Endothelial cell of umbilical vein (primary cell): Measurements from ENCODE around the gene CELA2B. TPM values are rescaled to one million over a fixed set of nuclear protein-coding genes. Genes with fewer than 3 reads are reported as not detected.

Experiments
- BruUV-seq: library from RNA; stranded (reverse); fragments of 400-500 nt; replicated peaks from 2 replicates; lab custom pipeline; 2021; lab: Mats Ljungman, UMichigan
- CTCF ChIA-PET: fragments of 300-600, 350-600 bp; sonication (Branson Sonifier 250); formaldehyde crosslinking; loops from one replicate; lab custom pipeline; 2021; ENCODE audit warnings: antibody characterized with exemption, inconsistent platforms; lab: Charles Lee
- POLR2A ChIA-PET: fragments of 300-600, 350-600 bp; sonication (Branson Sonifier 250); formaldehyde crosslinking; loops from one replicate; lab custom pipeline; 2021; ENCODE audit warnings: antibody characterized with exemption, inconsistent platforms; lab: Charles Lee
- DNase-seq: peaks from one replicate; pipeline ENCODE4 v3.0.0-alpha.2; 2011; ENCODE audit warnings: low read depth, low spot score
- FAIRE-seq: peaks from 2 replicates; lab custom pipeline; 2011; peaks lifted over from hg19 to GRCh38; lab: Jason Lieb, UNC
- H2AFZ ChIP-seq: 2 replicates; pipeline ENCODE4 v1.6.0; 2012; ENCODE audit warnings: low read depth, low read length, control low read depth, inconsistent platforms
- H3K27ac ChIP-seq: 2 replicates; pipeline ENCODE4 v1.5.1; 2011; ENCODE audit warnings: low read depth, mild to moderate bottlenecking, control low read depth, low read length, moderate library complexity; ENCODE audit not compliant: insufficient read depth
- H3K27me3 ChIP-seq, 2 experiments: 2 replicates each; pipeline versions ENCODE4 v1.6.0 to v1.6.1; 2011; ENCODE audit warnings: low read length in 2 of 2, mixed read lengths in 1 of 2; ENCODE audit not compliant: control insufficient read depth in 2 of 2, insufficient read depth in 2 of 2
- H3K36me3 ChIP-seq, 2 experiments: 2 replicates in 1 of 2; 3 replicates in 1 of 2; pipeline ENCODE4 v1.5.1; 2011; ENCODE audit warnings: low read length in 2 of 2, mild to moderate bottlenecking in 1 of 2, moderate library complexity in 1 of 2; ENCODE audit not compliant: control insufficient read depth in 2 of 2, insufficient read depth in 2 of 2; ENCODE audit errors: extremely low read depth in 1 of 2
- H3K4me1 ChIP-seq: 3 replicates; pipeline ENCODE4 v1.5.1; 2011; ENCODE audit warnings: mild to moderate bottlenecking, low read length; ENCODE audit not compliant: control insufficient read depth, insufficient read depth; ENCODE audit errors: extremely low read depth
- H3K4me2 ChIP-seq: 2 replicates; pipeline ENCODE4 v1.6.1; 2011; ENCODE audit warnings: low read length, control low read depth, mixed read lengths; ENCODE audit not compliant: insufficient read depth
- H3K4me3 ChIP-seq, 3 experiments: fragments of 200-600 bp in 1 of 3; sonication (generic), shearing (Covaris generic) in 1 of 3; replicated peaks in 1 of 3; 2 replicates each; pipeline ENCODE4 v1.5.1; 2011 to 2016; ENCODE audit warnings: control low read depth in 3 of 3, low read length in 3 of 3, mild to moderate bottlenecking in 2 of 3, inconsistent platforms in 1 of 3, low read depth in 1 of 3, moderate library complexity in 1 of 3; ENCODE audit not compliant: insufficient read depth in 1 of 3
- H3K79me2 ChIP-seq: 2 replicates; pipeline ENCODE4 v1.6.0; 2012; ENCODE audit warnings: low read length, inconsistent platforms; ENCODE audit not compliant: control insufficient read depth, insufficient read depth
- H3K9ac ChIP-seq: replicated peaks from 2 replicates; pipeline ENCODE3; 2011; ENCODE audit warnings: low read length, control low read depth; ENCODE audit not compliant: insufficient read depth; ENCODE audit errors: extremely low read depth
- H3K9me1 ChIP-seq: replicated peaks from 3 replicates; pipeline ENCODE4 v1.6.0; 2011; ENCODE audit warnings: mild to moderate bottlenecking, low read length; ENCODE audit not compliant: control insufficient read depth, insufficient read depth; ENCODE audit errors: extremely low read depth
- H3K9me3 ChIP-seq: replicated peaks from 2 replicates; pipeline ENCODE4 v1.5.1; 2012; ENCODE audit warnings: low read length, inconsistent platforms; ENCODE audit not compliant: control insufficient read depth, insufficient read depth
- H4K20me1 ChIP-seq: replicated peaks from 2 replicates; pipeline ENCODE3; 2011; ENCODE audit warnings: mild to moderate bottlenecking, low read length; ENCODE audit not compliant: control insufficient read depth, insufficient read depth; ENCODE audit errors: extremely low read depth
- CTCF ChIP-seq, 2 donors: IDR thresholded peaks; 1 replicate in 1 of 2; 2 replicates in 1 of 2; pipeline ENCODE4 v1.5.1; 2011; ENCODE audit warnings: low read length in 2 of 2, mild to moderate bottlenecking in 2 of 2, moderate library complexity in 2 of 2, control low read depth in 1 of 2, inconsistent platforms in 1 of 2, low read depth in 1 of 2; ENCODE audit not compliant: insufficient read depth in 1 of 2; ENCODE audit errors: extremely low read depth in 1 of 2
- EZH2 ChIP-seq: IDR thresholded peaks from 2 replicates; pipeline ENCODE4 v1.6.1; 2012; ENCODE audit warnings: borderline replicate concordance, low read depth, mild to moderate bottlenecking, moderate library complexity, low read length, inconsistent platforms; ENCODE audit not compliant: severe bottlenecking
- FOS ChIP-seq: IDR thresholded peaks from 2 replicates; pipeline ENCODE4 v1.6.1; 2011; ENCODE audit warnings: mild to moderate bottlenecking, low read length, moderate library complexity, borderline replicate concordance; ENCODE audit not compliant: insufficient read depth
- GATA2 ChIP-seq: IDR thresholded peaks from 2 replicates; pipeline ENCODE4 v1.7.0; 2011; ENCODE audit warnings: low read depth, mild to moderate bottlenecking, moderate library complexity, mixed read lengths, low read length; ENCODE audit not compliant: insufficient read length, insufficient read depth
- JUN ChIP-seq: IDR thresholded peaks from 2 replicates; pipeline ENCODE4 v1.6.1; 2011; ENCODE audit warnings: borderline replicate concordance, low read depth; ENCODE audit not compliant: insufficient read length, insufficient read depth
- MAX ChIP-seq: IDR thresholded peaks from 2 replicates; pipeline ENCODE4 v1.6.1; 2011; ENCODE audit not compliant: insufficient read depth, insufficient read length
- MYC ChIP-seq: IDR thresholded peaks from one replicate; pipeline ENCODE4 v1.6.1; 2011; ENCODE audit warnings: mild to moderate bottlenecking, low read depth, low read length
- POLR2A ChIP-seq: IDR thresholded peaks from 2 replicates; pipeline ENCODE4 v1.6.1; 2012; ENCODE audit warnings: low read depth, mild to moderate bottlenecking, control low read depth, low read length
- POLR2AphosphoS5 ChIP-seq: IDR thresholded peaks from 2 replicates; pipeline ENCODE4 v1.6.1; 2012; ENCODE audit warnings: low read depth, mild to moderate bottlenecking, control low read depth, low read length, moderate library complexity; ENCODE audit not compliant: insufficient read depth
- dilution Hi-C: fragments of 300-500 bp; cut with MboI; formaldehyde crosslinking; loops from one replicate; pipeline ENCODE4 v1.15.0; 2019; ENCODE audit warnings: low sequenced_read_pairs; ENCODE audit not compliant: extremely low pct_ligation_motif_present
- intact Hi-C: fragments of 100-400 bp; cut with micrococcal nuclease; formaldehyde crosslinking; loops from one replicate; pipeline ENCODE4 v1.10.0; 2022
- polyA plus RNA-seq, 4 experiments: library from polyadenylated mRNA; depleted of rRNA in 3 of 4; stranded (reverse) in 3 of 4; unstranded in 1 of 4; fragments of >200 nt; gene quantifications; 2 replicates each; pipeline versions ENCODE4 v1.2.1 to v1.2.3, GENCODE V29; 2011 to 2012; ENCODE audit warnings: missing spikeins in 1 of 4
- total RNA-seq: library from RNA; stranded (reverse); gene quantifications from 2 replicates; pipeline ENCODE4 v1.2.3, GENCODE V29; 2021

CELA2B gene
- total and polyA plus RNA-seq, 2 donors (not counting 3 experiments of a cell fraction or from before 2014, with no cell fraction given): not detected

GRCh38 chr1:15456313-15456954, 19.5 kb upstream of the CELA2B start, which contains the start of gene CELA2A:
TSS of gene CELA2A (plus strand) at chr1:15456732. CDS start at chr1:15456754, 22 bp downstream.
- no TSS peak for BruUV-seq
- H3K27ac ChIP-seq: no peak within 1 kb of the TSS
- H4K20me1 ChIP-seq: no peaks in the 10 kb centered on the region
- no peak for FAIRE-seq
- H3K9me3 ChIP-seq: no peaks in the 10 kb centered on the region
- H3K9me1 ChIP-seq: no peaks in the 10 kb centered on the region
- CTCF ChIA-PET: no interaction called here
- POLR2A ChIA-PET: no interaction called here
- no peaks in the 10 kb centered on the region for H3K4me1 ChIP-seq
- H3K4me2 ChIP-seq: no peak within 1 kb of the TSS
- TF ChIP-seq FOS (no peak), EZH2 (no peak), MAX (no peak), MYC (no peak), POLR2A (no peak)
- no peaks in the 10 kb centered on the region for H3K79me2 ChIP-seq
- no peaks in the 10 kb centered on the region for H3K36me3 ChIP-seq
- no peak for DNase-seq
- H3K9ac ChIP-seq: no peak within 1 kb of the TSS
- H2AFZ ChIP-seq: no peak within 1 kb of the TSS
- intact Hi-C loops: no loop called here
- dilution Hi-C loops: no loop called here
- no peaks in the 10 kb centered on the region for H3K27me3 ChIP-seq
- H3K4me3 ChIP-seq: no peak within 1 kb of the TSS

- Histone ChIP-seq H3K27ac (no peak overlapping the region), H3K36me3 (no peaks in the 10 kb centered on the region), H3K9ac (no peak overlapping the region), H3K4me1 (no peaks in the 10 kb centered on the region), H4K20me1 (no peaks in the 10 kb centered on the region), H3K79me2 (no peaks in the 10 kb centered on the region), H2AFZ (no peak overlapping the region), H3K4me2 (no peak overlapping the region), H3K4me3 (no peak overlapping the region), H3K9me1 (no peaks in the 10 kb centered on the region), H3K27me3 (no peaks in the 10 kb centered on the region), H3K9me3 (no peaks in the 10 kb centered on the region)
- no TSS peak for BruUV-seq
- intact Hi-C loops: no loop called here
- DNase-seq (no peak), FAIRE-seq (no peak)
- ChIA-PET POLR2A (no interaction called here), CTCF (interaction anchor here (1.3 kb wide), 1 partner anchor 134 kb away, joined by 3 read pairs; no protein-coding TSS in a partner anchor)
- TF ChIP-seq MYC: no peak
- no peak for TF ChIP-seq POLR2A
- TF ChIP-seq POLR2AphosphoS5: no peak
- TF ChIP-seq JUN: no peak
- TF ChIP-seq CTCF (IDR thresholded peaks at IDR 0.05; ENCODE audit: extremely low read depth in 1 of 2, insufficient read depth in 1 of 2, low read depth in 1 of 2, low read length in 2 of 2): no peak
- TF ChIP-seq FOS: no peak
- no peak for TF ChIP-seq MAX
- TF ChIP-seq GATA2: no peak
- TF ChIP-seq EZH2: no peak
- dilution Hi-C loops: no loop called here
Measured at GRCh38 chr1:15457585-15457984, 18.3 kb upstream of the CELA2B start.
